ENCODE data around the gene PSMC3. TPM values are rescaled to one million over a fixed set of nuclear protein-coding genes. Genes with fewer than 3 reads are reported as not detected.

The PSMC3 gene
- total RNA-seq, 2 experiments from 2014 or later = 137 to 140 TPM

GRCh38 chr11:47383071-47383470 lies 43.2 kb downstream of the PSMC3 start:
- H3K27me3 Mint-ChIP-seq = no peaks in the 10 kb centered on the region
- no peak for ATAC-seq
- ChIA-PET POLR2A (interaction anchor here (1.3 kb wide), 1 partner anchor 9 kb away, joined by 3 read pairs; no protein-coding TSS in a partner anchor), CTCF (interaction anchor here (2.2 kb wide), 1 partner anchor 9 kb away, joined by 12 read pairs; no protein-coding TSS in a partner anchor)
- H3K36me3 Mint-ChIP-seq (ENCODE audit: low read depth) = no peaks in the 10 kb centered on the region
- H3K27ac Mint-ChIP-seq = no peak overlapping the region
- no peak for DNase-seq
- no peak overlapping the region for H3K4me3 Mint-ChIP-seq
- TF ChIP-seq CTCF (IDR thresholded peaks at IDR 0.05) = no peak
- intact Hi-C loops (cut with micrococcal nuclease) = no loop called here
- peaks cover 6% of the 10 kb centered on the region for H3K4me1 Mint-ChIP-seq (ENCODE audit: low read depth)
- H3K9me3 Mint-ChIP-seq = no peaks in the 10 kb centered on the region

DNA sequence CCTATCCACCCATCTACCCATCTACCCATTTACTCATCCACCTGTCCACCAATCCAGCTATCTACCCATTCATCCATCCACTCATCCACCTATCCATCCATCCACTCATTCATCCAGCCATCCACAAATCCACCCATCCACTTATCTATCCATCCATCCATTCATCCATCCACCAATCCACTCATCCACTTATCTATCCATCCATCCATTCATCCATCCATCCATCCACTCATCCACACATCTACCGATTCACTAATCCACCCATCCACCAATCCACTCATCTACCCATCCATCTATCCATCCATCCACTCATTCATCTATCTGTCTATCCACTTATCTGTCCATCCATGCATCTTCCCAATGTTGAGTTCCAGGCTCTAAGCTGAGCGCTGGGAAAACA lies 46.2 kb downstream of the PSMC3 start:
- no peak overlapping the region for H3K27ac Mint-ChIP-seq
- ChIA-PET POLR2A (no interaction called here), CTCF (interaction anchor here (1.1 to 2.2 kb wide), 2 partner anchors 30 to 32 kb away, joined by 3 to 9 read pairs; no protein-coding TSS in a partner anchor)
- no peaks in the 10 kb centered on the region for H3K9me3 Mint-ChIP-seq
- no peaks in the 10 kb centered on the region for H3K36me3 Mint-ChIP-seq (ENCODE audit: low read depth)
- no peak for DNase-seq
- H3K27me3 Mint-ChIP-seq = no peaks in the 10 kb centered on the region
- TF ChIP-seq CTCF (IDR thresholded peaks at IDR 0.05) = no peak
- intact Hi-C loops (cut with micrococcal nuclease) = no loop called here
- no peak overlapping the region for H3K4me3 Mint-ChIP-seq
- peaks cover 3% of the 10 kb centered on the region for H3K4me1 Mint-ChIP-seq (ENCODE audit: low read depth)
- no peak for ATAC-seq

- no peaks in the 10 kb centered on the region for H3K27me3 Mint-ChIP-seq
- CTCF ChIA-PET = interaction anchor here (1.0 to 2.2 kb wide), 2 partner anchors 10 to 32 kb away, joined by 3 to 9 read pairs; no protein-coding TSS in a partner anchor
- no peak for DNase-seq
- no peak for ATAC-seq
- POLR2A ChIA-PET = no interaction called here
- no peaks in the 10 kb centered on the region for H3K9me3 Mint-ChIP-seq
- H3K4me3 Mint-ChIP-seq = no peak overlapping the region
- H3K27ac Mint-ChIP-seq = no peak overlapping the region
- no peaks in the 10 kb centered on the region for H3K36me3 Mint-ChIP-seq (ENCODE audit: low read depth)
- H3K4me1 Mint-ChIP-seq (ENCODE audit: low read depth) = peaks cover 6% of the 10 kb centered on the region
- no peak for TF ChIP-seq CTCF (IDR thresholded peaks at IDR 0.05)
- intact Hi-C loops (cut with micrococcal nuclease) = no loop called here
These were observed 46.9 kb downstream of the PSMC3 start for GRCh38 chr11:47379317-47379716.

GRCh38 chr11:47378836-47379170 lies 47.4 kb downstream of the PSMC3 start:
- ChIA-PET POLR2A (no interaction called here), CTCF (interaction anchor here (1.0 to 2.2 kb wide), 2 partner anchors 11 to 33 kb away, joined by 3 to 9 read pairs; no protein-coding TSS in a partner anchor)
- intact Hi-C loops (cut with micrococcal nuclease) = no loop called here
- Mint-ChIP-seq H3K9me3 (no peaks in the 10 kb centered on the region), H3K27ac (no peak overlapping the region), H3K4me1 (ENCODE audit: low read depth) (peaks cover 10% of the 10 kb centered on the region), H3K4me3 (no peak overlapping the region), H3K27me3 (no peaks in the 10 kb centered on the region), H3K36me3 (ENCODE audit: low read depth) (no peaks in the 10 kb centered on the region)
- no peak for DNase-seq
- no peak for ATAC-seq
- no peak for TF ChIP-seq CTCF (IDR thresholded peaks at IDR 0.05)

- DNase-seq (peak; percentile 44), ATAC-seq (no peak)
- no peaks in the 10 kb centered on the region for H3K9me3 Mint-ChIP-seq
- CTCF ChIA-PET = interaction anchor here (0.6 to 2.2 kb wide), 3 partner anchors 11 to 107 kb away, joined by 3 to 9 read pairs (median 4); no protein-coding TSS in a partner anchor
- H3K4me1 Mint-ChIP-seq (ENCODE audit: low read depth) = peaks cover 10% of the 10 kb centered on the region
- peak within 1 kb of the TSS; percentile 25 for H3K27ac Mint-ChIP-seq
- no peaks in the 10 kb centered on the region for H3K36me3 Mint-ChIP-seq (ENCODE audit: low read depth)
- POLR2A ChIA-PET = no interaction called here
- TF ChIP-seq CTCF (IDR thresholded peaks at IDR 0.05) = no peak
- H3K4me3 Mint-ChIP-seq = no peak within 1 kb of the TSS
- no peaks in the 10 kb centered on the region for H3K27me3 Mint-ChIP-seq
- intact Hi-C loops (cut with micrococcal nuclease) = no loop called here
These were observed 48.0 kb downstream of the PSMC3 start, which contains the start of gene SPI1 for GRCh38 chr11:47378010-47378835. Gene SPI1 (minus strand): TSS chr11:47378547. CDS start chr11:47378353, 194 bp downstream.
